Colonic mucosa (tissue), 4 donors: ENCODE measurements around the gene PELO. TPM values are rescaled to one million over a fixed set of nuclear protein-coding genes. Genes with fewer than 3 reads are reported as not detected.

ENCODE experiments used
- DNase-seq: peaks from one replicate; pipeline ENCODE4 v3.0.0-alpha.2; 2020
- H3K27ac ChIP-seq: fragments of 200-600 bp; one replicate; pipeline ENCODE4 v1.8.0; 2021
- H3K27me3 ChIP-seq: fragments of 200-600 bp; one replicate; pipeline ENCODE4 v1.8.0; 2021
- H3K36me3 ChIP-seq: fragments of 200-600 bp; one replicate; pipeline ENCODE4 v1.8.0; 2021
- H3K4me1 ChIP-seq: fragments of 200-600 bp; one replicate; pipeline ENCODE4 v1.8.0; 2021; ENCODE audit warnings: mild to moderate bottlenecking
- H3K4me3 ChIP-seq: fragments of 200-600 bp; one replicate; pipeline ENCODE4 v1.8.0; 2021
- H3K9ac ChIP-seq, 2 donors: one replicate each; pipeline ENCODE4 v1.7.0; 2013; ENCODE audit warnings: control low read depth in 2 of 2, low read depth in 2 of 2, low read length in 2 of 2
- H3K9me3 ChIP-seq: fragments of 200-600 bp; one replicate; pipeline ENCODE4 v1.8.0; 2021
- intact Hi-C: fragments of 100-400 bp; cut with DNase I; formaldehyde crosslinking; loops from one replicate; pipeline ENCODE4 v1.14.1; 2022
- total RNA-seq, 2 donors: library from RNA; stranded (reverse); fragmentation: NEBNext Ultra II Directional in 1 of 2; extraction: Animal tissue kit (Norgen Biotek cat#: 25700) in 1 of 2; gene quantifications; one replicate each; pipeline ENCODE4 v1.2.1, GENCODE V29; 2021
- TF ChIP-seq, protein P1 (sequence below): fragments of 200-600 bp; IDR thresholded peaks from one replicate; pipeline ENCODE4 v1.8.0; 2022; ENCODE audit warnings: antibody characterized with exemption, mild to moderate bottlenecking
- donor health status: healthy.
- donor health status: DM: no; HTN: no; CAD: no.
- donor health status: DM: no; HTN: no; CAD: no.

The PELO gene
- total RNA-seq, 2 donors from 2014 or later = 15.2 to 24.7 TPM

DNA sequence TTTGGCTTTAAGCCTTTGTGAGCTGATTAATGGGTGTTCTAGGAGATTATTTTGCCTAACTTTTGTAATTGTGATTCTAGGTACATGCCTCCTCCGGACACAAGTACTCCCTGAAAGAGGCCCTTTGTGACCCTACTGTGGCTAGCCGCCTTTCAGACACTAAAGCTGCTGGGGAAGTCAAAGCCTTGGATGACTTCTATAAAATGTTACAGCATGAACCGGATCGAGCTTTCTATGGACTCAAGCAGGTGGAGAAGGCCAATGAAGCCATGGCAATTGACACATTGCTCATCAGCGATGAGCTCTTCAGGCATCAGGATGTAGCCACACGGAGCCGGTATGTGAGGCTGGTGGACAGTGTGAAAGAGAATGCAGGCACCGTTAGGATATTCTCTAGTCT, 13.6 kb downstream of the PELO start:
- H3K27ac ChIP-seq = peak overlapping the region; percentile 95
- H3K9ac ChIP-seq = peak overlapping the region in 1 of 2 donors; percentile 99
- H3K9me3 ChIP-seq = no peaks in the 10 kb centered on the region
- DNase-seq = no peak
- TF ChIP-seq, protein P1, sequence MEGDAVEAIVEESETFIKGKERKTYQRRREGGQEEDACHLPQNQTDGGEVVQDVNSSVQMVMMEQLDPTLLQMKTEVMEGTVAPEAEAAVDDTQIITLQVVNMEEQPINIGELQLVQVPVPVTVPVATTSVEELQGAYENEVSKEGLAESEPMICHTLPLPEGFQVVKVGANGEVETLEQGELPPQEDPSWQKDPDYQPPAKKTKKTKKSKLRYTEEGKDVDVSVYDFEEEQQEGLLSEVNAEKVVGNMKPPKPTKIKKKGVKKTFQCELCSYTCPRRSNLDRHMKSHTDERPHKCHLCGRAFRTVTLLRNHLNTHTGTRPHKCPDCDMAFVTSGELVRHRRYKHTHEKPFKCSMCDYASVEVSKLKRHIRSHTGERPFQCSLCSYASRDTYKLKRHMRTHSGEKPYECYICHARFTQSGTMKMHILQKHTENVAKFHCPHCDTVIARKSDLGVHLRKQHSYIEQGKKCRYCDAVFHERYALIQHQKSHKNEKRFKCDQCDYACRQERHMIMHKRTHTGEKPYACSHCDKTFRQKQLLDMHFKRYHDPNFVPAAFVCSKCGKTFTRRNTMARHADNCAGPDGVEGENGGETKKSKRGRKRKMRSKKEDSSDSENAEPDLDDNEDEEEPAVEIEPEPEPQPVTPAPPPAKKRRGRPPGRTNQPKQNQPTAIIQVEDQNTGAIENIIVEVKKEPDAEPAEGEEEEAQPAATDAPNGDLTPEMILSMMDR = no peak
- intact Hi-C loops = no loop called here
- H3K27me3 ChIP-seq = no peaks in the 10 kb centered on the region
- no peaks in the 10 kb centered on the region for H3K36me3 ChIP-seq
- peak overlapping the region; percentile 71 for H3K4me3 ChIP-seq
- H3K4me1 ChIP-seq = peaks cover 6% of the 10 kb centered on the region

DNA sequence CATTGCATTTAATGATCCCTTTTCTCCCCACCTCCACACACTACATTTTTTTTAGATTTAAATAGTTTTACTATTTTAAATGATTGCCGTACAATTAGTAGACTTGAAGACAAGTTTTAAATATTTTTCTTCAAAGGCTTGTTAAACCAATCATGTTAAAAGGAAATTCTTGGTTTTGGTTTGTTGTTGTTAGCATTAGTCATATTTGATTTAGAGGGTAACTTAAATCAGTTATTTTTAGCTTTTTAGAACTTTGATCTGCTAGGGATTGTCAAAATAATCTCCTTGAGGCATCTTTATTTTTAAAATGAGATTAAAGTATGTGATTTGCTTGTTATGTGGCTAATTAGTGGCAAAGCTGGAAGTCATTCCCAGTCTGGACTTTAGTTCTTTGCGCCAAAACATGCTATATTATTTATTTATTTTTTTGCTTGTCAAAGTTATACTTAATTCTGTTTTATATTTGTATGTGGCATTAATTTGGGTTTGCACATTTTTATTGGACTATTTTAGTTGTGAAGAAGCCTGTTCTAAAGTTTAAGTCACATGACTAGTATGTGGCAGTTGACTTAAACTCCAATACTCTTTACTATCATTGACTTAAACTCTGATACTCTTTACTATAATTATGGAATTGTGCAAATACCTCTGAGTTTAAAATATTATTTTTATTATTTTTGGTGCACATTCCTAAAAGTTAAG, 14.7 kb downstream of the PELO start:
- DNase-seq = no peak
- Histone ChIP-seq H3K4me3 (peak overlapping the region; percentile 71), H3K27ac (peak overlapping the region; percentile 8), H3K4me1 (peaks cover 6% of the 10 kb centered on the region), H3K9ac (no peak overlapping the region), H3K9me3 (no peaks in the 10 kb centered on the region), H3K36me3 (no peaks in the 10 kb centered on the region), H3K27me3 (no peaks in the 10 kb centered on the region)
- intact Hi-C loops = no loop called here
- TF ChIP-seq, protein P1 = no peak

DNA sequence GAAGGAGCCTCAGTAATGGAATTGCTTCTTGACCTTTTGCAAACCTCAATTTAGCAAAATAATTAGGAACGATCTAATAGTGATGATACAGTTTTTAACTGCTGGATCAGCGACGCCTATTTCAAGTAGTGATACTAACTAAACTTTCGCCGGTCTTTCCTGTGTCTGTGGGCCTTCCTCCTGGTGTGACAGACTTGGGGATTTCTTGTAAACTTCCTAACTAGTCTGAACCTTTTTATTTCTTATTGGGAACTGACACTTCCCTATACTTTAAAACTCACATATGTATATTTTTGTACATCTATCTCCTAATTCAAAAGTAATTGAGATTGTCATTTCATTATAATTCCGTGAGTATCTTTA, 15.2 kb downstream of the PELO start:
- Histone ChIP-seq H3K27me3 (no peaks in the 10 kb centered on the region), H3K4me3 (peak overlapping the region; percentile 71), H3K9ac (no peak overlapping the region), H3K36me3 (no peaks in the 10 kb centered on the region), H3K27ac (no peak overlapping the region), H3K9me3 (no peaks in the 10 kb centered on the region), H3K4me1 (peaks cover 6% of the 10 kb centered on the region)
- DNase-seq = no peak
- TF ChIP-seq, protein P1 = no peak
- intact Hi-C loops = no loop called here

DNA sequence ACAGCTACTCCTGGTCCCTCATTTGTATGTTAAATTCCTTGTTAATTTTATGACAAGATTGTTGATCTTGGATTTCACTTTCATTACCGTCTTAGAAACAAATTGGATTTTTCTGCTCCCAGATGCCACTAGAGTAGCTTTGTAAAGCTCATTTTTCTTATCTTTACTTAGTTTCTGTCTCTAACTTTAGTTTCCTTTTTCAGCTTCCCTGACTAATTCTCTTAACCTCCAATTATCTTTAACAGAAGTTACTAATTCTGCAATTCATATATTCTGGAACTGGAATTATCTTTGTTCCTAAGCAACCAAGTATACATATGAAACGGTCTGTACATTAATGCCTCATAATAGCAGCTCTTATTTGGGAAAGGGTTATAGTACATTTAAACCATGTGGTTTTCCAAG, 16.7 kb downstream of the PELO start:
- no peak for DNase-seq
- Histone ChIP-seq H3K4me1 (peaks cover 6% of the 10 kb centered on the region), H3K27me3 (no peaks in the 10 kb centered on the region), H3K36me3 (no peaks in the 10 kb centered on the region), H3K4me3 (no peak overlapping the region), H3K27ac (no peak overlapping the region), H3K9ac (no peak overlapping the region), H3K9me3 (no peaks in the 10 kb centered on the region)
- intact Hi-C loops = no loop called here
- TF ChIP-seq, protein P1 = no peak

DNA sequence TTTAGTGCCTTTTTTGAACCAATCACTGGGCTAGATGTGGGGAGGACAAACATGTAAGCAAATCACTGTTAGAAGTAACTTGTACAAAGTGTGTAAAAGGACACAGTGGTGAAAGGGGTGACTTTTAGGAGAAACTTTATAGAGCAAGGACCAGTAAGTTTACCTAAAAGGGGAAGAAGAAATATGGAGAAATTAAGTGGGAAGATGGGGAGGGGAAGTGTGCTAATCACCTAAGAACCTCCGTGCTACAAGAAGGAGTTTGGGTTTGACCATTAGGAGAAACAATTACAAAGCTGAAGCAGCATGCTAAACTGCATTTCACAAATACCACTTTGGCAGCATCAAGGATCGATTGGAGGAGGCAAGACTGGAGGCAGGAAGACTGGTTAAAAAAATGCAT, 17.3 kb downstream of the PELO start:
- TF ChIP-seq, protein P1 = no peak
- Histone ChIP-seq H3K27me3 (no peaks in the 10 kb centered on the region), H3K4me1 (peaks cover 6% of the 10 kb centered on the region), H3K9ac (no peak overlapping the region), H3K9me3 (no peaks in the 10 kb centered on the region), H3K27ac (no peak overlapping the region), H3K4me3 (no peak overlapping the region), H3K36me3 (no peaks in the 10 kb centered on the region)
- no peak for DNase-seq
- intact Hi-C loops = no loop called here
